Tibial artery (tissue), 4 donors: Measurements from ENCODE around the gene HLF.

Experiments used
- DNase-seq, 2 donors: peaks; one replicate each; pipeline ENCODE4 v3.0.0-alpha.2; 2019
- H3K27ac ChIP-seq, 2 donors: fragments of 200-600 bp; sonication (generic) in 1 of 2; 1 replicate in 1 of 2; 2 replicates in 1 of 2; pipeline ENCODE4 v1.5.1; 2018 to 2019; ENCODE audit warnings: mild to moderate bottlenecking in 1 of 2
- H3K27me3 ChIP-seq, 2 donors: fragments of 200-600 bp; sonication (generic) in 1 of 2; one replicate each; pipeline versions ENCODE4 v1.5.1 to v1.6.0; 2016 to 2019
- H3K36me3 ChIP-seq, 3 donors: fragments of 200-600 bp; sonication (generic) in 2 of 3; one replicate each; pipeline ENCODE4 v1.5.1; 2016 to 2019; ENCODE audit warnings: mild to moderate bottlenecking in 2 of 3
- H3K4me1 ChIP-seq, 4 donors: fragments of 200-600 bp; sonication (generic) in 2 of 4; 1 replicate in 3 of 4; 2 replicates in 1 of 4; pipeline ENCODE4 v1.5.1; 2016 to 2019
- H3K4me3 ChIP-seq, 2 donors: fragments of 200-600 bp; sonication (generic) in 1 of 2; 1 replicate in 1 of 2; 2 replicates in 1 of 2; pipeline ENCODE4 v1.5.1; 2018 to 2019; ENCODE audit warnings: mild to moderate bottlenecking in 2 of 2
- H3K9me3 ChIP-seq, 3 donors: fragments of 200-600 bp; sonication (generic) in 1 of 3; one replicate each; pipeline ENCODE4 v1.5.1; 2016 to 2019
- CTCF ChIP-seq, 2 experiments: fragments of 200-600 bp in 1 of 2; fragments of 450-650 bp in 1 of 2; IDR thresholded peaks; one replicate each; pipeline ENCODE4 v1.5.1; 2017 to 2019; ENCODE audit warnings: antibody characterized with exemption in 2 of 2, mild to moderate bottlenecking in 1 of 2, moderate library complexity in 1 of 2
- intact Hi-C: fragments of 100-400 bp; cut with DNase I; formaldehyde crosslinking; loops from one replicate; pipeline ENCODE4 v1.15.0; 2023; ENCODE audit warnings: low total_unique reads

Gene HLF

DNA sequence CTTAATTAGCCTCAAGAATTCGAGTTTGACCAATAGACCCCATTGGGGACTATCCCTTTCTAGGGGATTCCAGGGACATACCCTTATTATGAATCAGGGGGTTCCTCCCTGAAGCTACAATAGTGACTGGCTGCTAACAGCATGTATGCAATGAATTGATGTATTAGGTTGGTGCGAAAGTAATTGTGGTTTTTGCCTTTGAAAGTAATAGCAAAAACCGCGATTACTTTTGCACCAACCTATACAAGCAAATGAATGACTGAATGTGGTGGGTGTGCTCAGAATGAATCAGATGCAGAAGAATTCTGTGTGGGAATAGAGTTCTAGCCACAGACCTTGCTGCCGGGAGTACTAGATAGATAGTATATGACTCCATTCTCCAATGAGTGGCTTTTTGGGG, 76.7 kb downstream of the HLF start:
- Histone ChIP-seq H3K27me3 (no peaks in the 10 kb centered on the region), H3K9me3 (no peaks in the 10 kb centered on the region), H3K36me3 (no peaks in the 10 kb centered on the region), H3K4me3 (no peak overlapping the region), H3K27ac (no peak overlapping the region), H3K4me1 (no peaks in the 10 kb centered on the region)
- no peak for TF ChIP-seq CTCF (IDR thresholded peaks at IDR 0.05)
- no peak for DNase-seq
- intact Hi-C loops: no loop called here

GRCh38 chr17:55342800-55343585, 78.2 kb downstream of the HLF start:
- Histone ChIP-seq H3K4me1 (no peaks in the 10 kb centered on the region), H3K27me3 (no peaks in the 10 kb centered on the region), H3K27ac (no peak overlapping the region), H3K9me3 (no peaks in the 10 kb centered on the region), H3K4me3 (no peak overlapping the region), H3K36me3 (no peaks in the 10 kb centered on the region)
- intact Hi-C loops: no loop called here
- no peak for DNase-seq
- TF ChIP-seq CTCF (IDR thresholded peaks at IDR 0.05): no peak

- Histone ChIP-seq H3K27me3 (no peaks in the 10 kb centered on the region), H3K9me3 (no peaks in the 10 kb centered on the region), H3K4me1 (peaks cover 0 to 5% (median 0%) of the 10 kb centered on the region in 4 donors), H3K27ac (no peak overlapping the region), H3K36me3 (no peaks in the 10 kb centered on the region), H3K4me3 (no peak overlapping the region)
- intact Hi-C loops: no loop called here
- TF ChIP-seq CTCF (IDR thresholded peaks at IDR 0.05): no peak
- no peak for DNase-seq
These were observed 79.2 kb downstream of the HLF start for GRCh38 chr17:55343900-55344513.

DNA sequence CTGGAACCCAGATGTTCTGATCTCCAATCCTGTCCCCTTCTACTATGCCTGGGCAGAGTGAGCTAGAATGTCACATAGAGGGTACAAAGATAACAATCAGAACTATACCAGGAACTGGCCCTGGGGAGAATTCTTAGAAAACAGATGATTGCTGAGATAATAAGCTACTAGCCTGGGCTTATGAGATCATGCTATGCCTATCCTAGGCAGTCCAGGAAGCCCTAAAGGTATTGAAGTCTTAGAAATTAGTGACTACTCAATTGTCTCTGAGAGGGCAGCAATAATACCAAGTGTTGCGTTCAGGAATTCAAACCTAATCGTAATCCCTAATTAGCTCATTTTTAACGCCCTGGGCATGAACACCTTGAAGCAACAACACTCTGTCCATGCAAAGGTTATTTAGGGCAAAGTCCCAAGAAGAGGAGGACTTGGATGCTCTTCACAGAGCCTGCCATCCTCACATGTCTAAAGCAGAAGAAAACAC, 79.8 kb downstream of the HLF start:
- no peak for TF ChIP-seq CTCF (IDR thresholded peaks at IDR 0.05)
- Histone ChIP-seq H3K9me3 (no peaks in the 10 kb centered on the region), H3K4me3 (no peak overlapping the region), H3K36me3 (no peaks in the 10 kb centered on the region), H3K4me1 (peaks cover 0 to 5% (median 0%) of the 10 kb centered on the region in 4 donors), H3K27me3 (no peaks in the 10 kb centered on the region), H3K27ac (no peak overlapping the region)
- no peak for DNase-seq
- intact Hi-C loops: no loop called here

- Histone ChIP-seq H3K36me3 (no peaks in the 10 kb centered on the region), H3K4me3 (no peak overlapping the region), H3K27ac (no peak overlapping the region), H3K27me3 (no peaks in the 10 kb centered on the region), H3K9me3 (no peaks in the 10 kb centered on the region), H3K4me1 (peaks cover 0 to 5% (median 0%) of the 10 kb centered on the region in 4 donors)
- intact Hi-C loops: no loop called here
- no peak for DNase-seq
- TF ChIP-seq CTCF (IDR thresholded peaks at IDR 0.05): no peak
These were observed 80.4 kb downstream of the HLF start for GRCh38 chr17:55345132-55345531.
